Upper lobe of left lung (tissue), 4 donors: ENCODE data around the gene MIGA1.

ENCODE experiments used
- POLR2A ChIP-seq, 4 donors: fragments of 450-650 bp; IDR thresholded peaks; one replicate each; pipeline ENCODE4 v1.5.1; 2016 to 2017; ENCODE audit warnings: antibody characterized with exemption in 4 of 4, mild to moderate bottlenecking in 2 of 4
- POLR2AphosphoS5 ChIP-seq, 2 donors: sonication (generic); formaldehyde crosslinking; IDR thresholded peaks; one replicate each; pipeline ENCODE4 v1.5.1; 2017; ENCODE audit warnings: antibody characterized with exemption in 2 of 2

DNA sequence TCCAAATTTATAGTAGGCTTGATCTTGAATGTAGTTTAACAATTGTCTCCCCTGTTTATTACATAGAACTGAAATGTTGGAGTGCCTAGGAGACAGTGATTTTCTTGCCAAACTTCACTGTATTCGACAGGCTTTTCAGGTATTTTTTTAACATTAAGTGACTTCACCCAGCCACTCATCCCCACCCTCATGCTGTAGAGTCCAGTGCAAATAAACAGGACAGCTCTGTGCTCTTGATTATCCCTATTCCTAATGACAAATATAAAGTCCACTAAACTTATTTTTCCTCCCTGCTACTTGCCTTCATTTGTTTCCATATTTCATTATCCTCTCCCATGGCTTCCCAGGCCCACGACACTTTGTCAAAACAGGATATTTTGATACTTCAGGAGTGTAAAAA lies 79.8 kb downstream of the MIGA1 start:
- TF ChIP-seq POLR2AphosphoS5 (IDR thresholded peaks at IDR 0.05) (no peak), POLR2A (IDR thresholded peaks at IDR 0.05) (no peak)
